Effector memory CD4-positive, alpha-beta T cell (primary cell): ENCODE measurements around the gene PEMT.

ENCODE experiments used
- DNase-seq, 3 donors: peaks; one replicate each; pipeline ENCODE4 v3.0.0-alpha.2; 2020
- H3K27ac ChIP-seq: 2 replicates; pipeline ENCODE4 v1.7.0; 2013; ENCODE audit warnings: mild to moderate bottlenecking, low read length, moderate library complexity; ENCODE audit not compliant: insufficient read depth, poor library complexity, severe bottlenecking
- H3K27me3 ChIP-seq: replicated peaks from 2 replicates; pipeline ENCODE4 v1.7.0; 2013; ENCODE audit warnings: mild to moderate bottlenecking, low read length; ENCODE audit not compliant: insufficient read depth, control insufficient read depth, poor library complexity, severe bottlenecking
- H3K36me3 ChIP-seq: 2 replicates; pipeline ENCODE4 v1.7.0; 2013; ENCODE audit warnings: mild to moderate bottlenecking, low read length, moderate library complexity; ENCODE audit not compliant: control insufficient read depth, insufficient read depth
- H3K4me1 ChIP-seq: 2 replicates; pipeline ENCODE4 v1.7.0; 2013; ENCODE audit warnings: low read length, mild to moderate bottlenecking; ENCODE audit not compliant: control insufficient read depth, insufficient read depth, poor library complexity, severe bottlenecking
- H3K4me3 ChIP-seq: 2 replicates; pipeline ENCODE4 v1.7.0; 2013; ENCODE audit warnings: low read length, low read depth, mild to moderate bottlenecking; ENCODE audit not compliant: insufficient read depth, poor library complexity, severe bottlenecking
- H3K9me3 ChIP-seq: 2 replicates; pipeline ENCODE4 v1.7.0; 2013; ENCODE audit warnings: mild to moderate bottlenecking, low read length, moderate library complexity; ENCODE audit not compliant: control insufficient read depth

The PEMT gene

GRCh38 chr17:17545984-17546383 lies 45.5 kb downstream of the PEMT start:
- no peak for DNase-seq
- Histone ChIP-seq H3K4me1 (no peaks in the 10 kb centered on the region), H3K27ac (no peak overlapping the region), H3K27me3 (no peaks in the 10 kb centered on the region), H3K4me3 (no peak overlapping the region), H3K36me3 (no peaks in the 10 kb centered on the region), H3K9me3 (no peaks in the 10 kb centered on the region)

DNA sequence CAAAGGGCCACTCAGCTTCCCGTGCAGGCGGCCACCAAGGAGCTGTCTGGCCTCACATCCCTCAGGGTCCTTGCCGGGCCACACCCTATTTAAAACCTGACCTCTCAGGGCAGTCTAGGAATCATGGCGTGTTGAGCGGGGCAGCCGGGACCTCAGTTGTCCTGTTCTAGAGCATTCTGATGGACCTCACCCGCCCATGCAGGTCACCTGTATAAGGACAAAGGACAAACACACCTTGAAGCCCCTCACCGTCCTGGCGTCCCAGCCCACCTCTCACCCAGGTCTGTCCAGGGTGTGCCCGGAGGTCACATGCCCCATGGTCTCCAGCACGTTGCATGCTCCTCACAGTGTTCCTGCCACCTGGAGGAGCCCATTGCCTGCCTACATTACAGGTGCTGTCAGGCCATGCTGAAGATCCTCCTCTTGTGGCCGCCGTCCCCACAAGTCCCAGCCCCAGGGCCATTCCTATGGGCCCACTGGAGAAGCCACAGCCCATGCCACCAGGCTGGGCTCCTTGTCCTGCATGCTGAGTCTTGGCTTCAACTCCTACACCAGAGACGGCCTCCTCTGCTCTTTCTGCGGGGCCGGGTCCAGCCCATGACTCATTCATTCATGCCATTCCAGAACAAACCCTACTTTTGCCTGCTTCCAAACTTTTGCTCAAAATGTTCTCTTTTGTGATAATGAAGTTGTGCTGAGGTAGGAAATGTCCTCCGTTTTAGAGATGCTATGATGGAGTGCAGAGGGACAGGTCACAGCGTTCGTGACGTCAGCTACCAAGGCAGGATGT lies 46.3 kb downstream of the PEMT start:
- no peak overlapping the region for H3K27ac ChIP-seq
- no peak for DNase-seq

DNA sequence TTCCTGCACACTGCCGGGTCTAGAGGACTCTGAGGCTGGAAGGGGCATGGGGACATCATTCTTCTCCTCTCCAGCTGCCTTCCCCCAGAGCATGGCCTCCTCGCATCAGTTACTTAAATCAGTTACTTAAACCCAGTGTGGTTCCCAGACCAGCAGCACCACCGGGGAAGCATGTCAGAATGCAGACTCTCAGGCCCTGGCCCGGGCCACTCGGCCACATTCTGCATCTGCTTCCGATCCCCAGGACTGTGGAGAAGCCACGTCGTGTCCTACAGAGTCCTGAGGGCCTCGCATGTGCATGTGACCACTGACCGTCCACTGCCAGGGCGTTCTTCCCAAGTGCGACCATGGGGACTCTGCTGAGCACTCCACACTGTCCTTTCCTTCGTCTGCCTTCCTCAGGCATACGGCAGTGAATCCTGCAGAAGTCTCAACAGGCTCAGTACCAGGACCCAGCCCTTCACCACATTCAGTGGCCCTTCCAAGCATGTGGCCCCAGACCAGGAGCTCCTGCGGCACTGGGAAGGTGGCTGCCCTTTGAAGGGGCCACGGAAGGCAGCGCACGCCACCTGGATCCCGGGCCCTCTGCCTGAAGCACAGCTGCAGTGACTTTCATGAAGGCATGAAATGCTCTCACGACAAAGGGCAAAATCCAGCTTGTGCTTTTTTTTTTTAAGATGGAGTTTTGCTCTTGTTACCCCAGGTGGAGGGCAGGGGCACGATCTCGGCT lies 48.4 kb downstream of the PEMT start:
- H3K27me3 ChIP-seq, result no peaks in the 10 kb centered on the region
- H3K27ac ChIP-seq, result no peak overlapping the region
- no peaks in the 10 kb centered on the region for H3K9me3 ChIP-seq
- no peak for DNase-seq
- no peaks in the 10 kb centered on the region for H3K4me1 ChIP-seq
- H3K36me3 ChIP-seq, result no peaks in the 10 kb centered on the region
- H3K4me3 ChIP-seq, result no peak overlapping the region

More for the DNA sequence above, 46.3 kb downstream of the PEMT start:
- Histone ChIP-seq H3K36me3 (no peaks in the 10 kb centered on the region), H3K4me1 (no peaks in the 10 kb centered on the region), H3K9me3 (no peaks in the 10 kb centered on the region), H3K27me3 (no peaks in the 10 kb centered on the region), H3K4me3 (no peak overlapping the region)

GRCh38 chr17:17541640-17542001 lies 49.9 kb downstream of the PEMT start:
- Histone ChIP-seq H3K9me3 (no peaks in the 10 kb centered on the region), H3K27ac (no peak overlapping the region), H3K4me1 (no peaks in the 10 kb centered on the region), H3K4me3 (no peak overlapping the region), H3K27me3 (no peaks in the 10 kb centered on the region), H3K36me3 (no peaks in the 10 kb centered on the region)
- DNase-seq, result no peak

DNA sequence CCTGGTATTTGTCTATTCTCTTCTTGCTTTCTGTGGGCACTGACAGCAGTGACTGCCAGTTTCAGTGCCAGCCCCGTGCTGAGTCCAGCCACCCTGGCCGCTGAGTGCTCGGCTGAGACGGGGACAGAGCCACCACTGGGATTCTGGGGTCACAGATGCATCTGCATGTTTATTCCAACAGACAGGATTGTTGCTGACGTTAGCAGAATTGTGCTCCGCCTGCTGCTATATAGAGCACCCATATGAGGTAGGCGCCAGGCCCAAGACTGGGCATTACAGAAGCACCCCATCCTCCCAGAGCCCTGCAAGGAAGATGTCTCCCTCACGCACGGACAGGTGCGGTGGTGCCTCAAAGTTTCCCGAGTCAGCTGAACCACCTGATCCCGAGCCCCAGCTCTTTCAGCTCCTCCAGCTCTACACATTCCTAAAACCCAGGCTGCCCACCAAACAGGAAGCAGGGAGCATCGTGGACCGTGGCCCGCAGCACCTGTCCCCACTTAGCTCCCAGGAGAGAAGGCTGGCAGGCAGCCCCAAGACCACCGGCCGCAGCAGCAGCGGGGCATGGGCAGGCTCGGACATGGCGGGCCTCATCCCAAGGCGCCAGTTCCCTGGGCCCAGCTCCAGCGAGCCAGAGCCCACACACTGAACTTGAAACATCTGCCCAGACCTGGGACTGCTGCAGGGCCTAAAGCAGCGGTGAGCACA lies 50.4 kb downstream of the PEMT start:
- DNase-seq, result no peak
- H3K27ac ChIP-seq, result no peak overlapping the region
- H3K27me3 ChIP-seq, result no peaks in the 10 kb centered on the region
- no peak overlapping the region for H3K4me3 ChIP-seq
- no peaks in the 10 kb centered on the region for H3K4me1 ChIP-seq
- H3K9me3 ChIP-seq, result no peaks in the 10 kb centered on the region
- H3K36me3 ChIP-seq, result no peaks in the 10 kb centered on the region

DNA sequence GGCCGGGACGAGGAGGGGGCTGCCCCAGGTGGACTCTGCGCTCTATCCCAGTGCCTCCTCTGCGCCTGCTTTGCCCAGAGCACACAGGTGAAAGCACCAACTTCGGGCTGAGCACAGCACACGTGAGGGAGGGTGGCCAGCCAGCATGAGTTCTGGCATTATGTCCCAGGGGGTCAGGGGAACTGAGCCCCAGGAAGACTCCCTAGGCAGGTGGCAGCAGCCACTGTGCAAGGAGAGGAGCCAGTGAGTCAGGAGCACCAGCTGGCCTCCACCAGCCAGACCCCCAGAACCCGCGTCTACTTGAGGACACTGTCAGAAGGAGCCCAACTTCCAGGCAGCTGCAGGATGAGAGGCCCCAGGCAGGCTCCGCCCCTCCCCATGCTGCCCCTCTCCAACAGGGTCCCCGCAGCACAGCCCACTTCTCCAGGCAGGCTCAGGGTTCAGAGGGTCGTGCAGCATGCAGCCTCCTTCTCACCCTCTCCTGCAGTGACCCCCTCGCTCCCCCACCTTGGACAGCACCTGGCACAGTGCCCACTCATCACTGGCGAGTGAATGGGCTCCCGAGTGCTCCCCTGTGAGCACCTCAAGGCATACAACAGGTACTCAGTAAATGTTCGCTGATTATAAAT lies 51.1 kb downstream of the PEMT start:
- Histone ChIP-seq H3K9me3 (no peaks in the 10 kb centered on the region), H3K27ac (no peak overlapping the region), H3K27me3 (no peaks in the 10 kb centered on the region), H3K4me3 (no peak overlapping the region), H3K4me1 (no peaks in the 10 kb centered on the region), H3K36me3 (no peaks in the 10 kb centered on the region)
- DNase-seq, result no peak

GRCh38 chr17:17539591-17539990 lies 51.9 kb downstream of the PEMT start:
- Histone ChIP-seq H3K4me1 (no peaks in the 10 kb centered on the region), H3K9me3 (no peaks in the 10 kb centered on the region), H3K27ac (no peak overlapping the region), H3K27me3 (no peaks in the 10 kb centered on the region), H3K4me3 (no peak overlapping the region), H3K36me3 (no peaks in the 10 kb centered on the region)
- no peak for DNase-seq

GRCh38 chr17:17538417-17539391 lies 52.8 kb downstream of the PEMT start:
- H3K4me1 ChIP-seq, result no peaks in the 10 kb centered on the region
- no peaks in the 10 kb centered on the region for H3K9me3 ChIP-seq
- H3K27ac ChIP-seq, result no peak overlapping the region
- H3K36me3 ChIP-seq, result no peaks in the 10 kb centered on the region
- no peak overlapping the region for H3K4me3 ChIP-seq
- DNase-seq, result no peak
- no peaks in the 10 kb centered on the region for H3K27me3 ChIP-seq
